HG02610 (cell line): ENCODE results near the gene KPTN.

Source experiments
- ATAC-seq: cut with Tn5 transposase; IDR thresholded peaks from one replicate; pipeline ENCODE4 v1.9.1; 2021; ENCODE audit warnings: mild to moderate bottlenecking, moderate library complexity; ENCODE audit not compliant: unreplicated experiment

KPTN gene

GRCh38 chr19:47436712-47437401 is 47.2 kb downstream of the KPTN start:
- ATAC-seq: no peak

DNA sequence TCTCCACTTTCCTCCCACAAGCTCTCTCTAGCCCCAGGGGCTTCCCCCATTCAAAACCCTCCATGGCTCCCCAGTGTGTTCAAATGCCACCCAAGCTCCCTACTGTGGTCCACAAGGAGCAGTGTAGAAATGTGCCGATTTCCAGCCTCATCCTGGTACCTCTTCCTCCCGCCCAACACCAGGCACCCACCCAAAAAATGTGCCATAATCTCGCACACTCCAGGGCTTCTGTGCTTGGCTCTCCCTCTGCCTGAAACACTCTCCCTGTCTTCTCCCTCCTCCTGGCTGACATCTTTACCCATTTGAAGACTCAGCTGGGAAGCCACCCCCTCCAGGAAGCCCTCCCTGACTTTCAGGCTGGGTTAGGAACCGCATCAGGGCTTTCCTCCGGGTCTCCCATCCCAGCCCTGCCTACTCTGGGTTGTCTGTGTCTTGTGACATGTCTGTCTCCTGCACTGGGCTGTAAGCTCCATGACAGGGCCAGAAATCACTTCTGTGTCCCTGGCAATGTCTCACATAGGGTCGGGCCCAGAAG is 48.1 kb downstream of the KPTN start:
- no peak for ATAC-seq

DNA sequence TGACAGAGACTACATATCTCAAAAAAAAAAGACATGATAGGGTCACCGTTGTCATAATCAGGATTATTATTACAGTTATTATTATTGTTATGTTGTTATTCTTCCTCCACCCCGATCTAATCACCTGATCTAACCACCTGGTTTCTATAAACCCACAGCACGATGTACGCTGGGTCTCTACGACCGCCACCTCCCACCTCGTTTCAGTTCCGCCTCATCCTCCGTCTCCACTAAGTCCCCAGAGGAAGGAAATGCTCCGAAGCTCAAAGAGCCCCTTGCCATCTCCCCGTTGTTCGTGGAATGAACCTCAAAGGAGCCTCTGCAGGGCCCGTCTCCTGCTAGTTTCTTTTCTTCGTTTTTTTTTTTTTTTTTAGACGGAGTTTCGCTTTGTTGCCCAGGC is 48.8 kb downstream of the KPTN start:
- no peak for ATAC-seq

GRCh38 chr19:47434088-47434487 is 49.9 kb downstream of the KPTN start:
- ATAC-seq: no peak

DNA sequence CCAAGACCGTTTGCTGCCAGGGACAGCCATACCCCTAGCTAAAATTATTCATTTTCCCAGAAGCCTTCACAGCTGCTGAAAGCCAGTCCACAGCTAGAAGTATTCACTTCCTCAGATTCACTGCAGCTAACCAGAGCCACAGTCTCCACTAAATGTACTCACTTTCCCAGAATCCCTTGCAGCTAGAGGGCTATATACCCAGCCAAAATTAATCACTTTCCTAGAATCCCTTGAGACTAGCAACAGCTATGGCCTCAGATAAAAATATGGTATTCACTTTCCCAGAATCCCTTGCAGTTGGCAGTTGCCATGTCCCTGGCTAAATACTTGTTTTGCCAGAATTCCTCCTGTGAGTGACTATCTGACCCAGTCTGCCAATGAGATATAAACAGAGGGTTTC is 50.9 kb downstream of the KPTN start:
- ATAC-seq: no peak

DNA sequence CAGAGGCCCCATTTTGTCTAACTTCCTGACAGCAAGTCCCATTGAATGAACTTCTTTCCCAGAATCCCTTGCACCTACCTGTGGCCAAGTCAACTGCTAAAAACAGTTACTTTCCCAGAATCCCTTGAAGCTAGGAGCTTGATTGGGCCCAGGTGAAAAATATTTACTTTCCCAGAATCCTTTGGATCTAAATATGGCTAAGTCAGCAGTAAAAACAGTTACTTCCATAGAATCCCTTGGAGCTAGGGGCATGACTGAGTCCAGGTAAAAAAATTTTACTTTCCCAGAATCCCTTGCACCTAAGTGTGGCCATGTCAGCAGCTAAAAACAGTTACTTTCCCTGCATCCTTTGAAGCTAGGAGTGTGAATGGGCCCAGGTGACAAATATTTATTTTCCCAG is 51.5 kb downstream of the KPTN start:
- no peak for ATAC-seq

DNA sequence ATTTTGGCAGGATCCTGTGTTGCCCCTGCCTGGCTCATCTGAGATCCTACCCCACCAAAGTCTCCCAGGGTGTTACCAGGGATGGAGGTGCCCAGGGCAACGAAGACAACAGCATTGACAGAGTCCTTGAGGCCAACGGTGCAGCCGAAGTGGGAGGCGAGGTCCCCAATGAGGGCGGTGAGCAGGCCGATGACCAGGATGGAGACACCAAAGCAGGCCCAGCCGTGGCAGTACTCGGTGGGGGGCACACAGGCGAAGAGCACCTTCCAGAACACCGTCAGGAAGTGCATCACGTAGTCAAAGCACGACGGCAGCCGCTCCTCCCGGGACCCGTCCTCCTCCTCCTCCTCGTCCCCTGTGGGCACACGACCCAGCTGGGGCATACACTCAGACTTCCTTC is 51.9 kb downstream of the KPTN start:
- no peak for ATAC-seq

GRCh38 chr19:47430041-47430802 is 53.8 kb downstream of the KPTN start:
- ATAC-seq: no peak

GRCh38 chr19:47429140-47429793 is 54.8 kb downstream of the KPTN start:
- no peak for ATAC-seq

- ATAC-seq: no peak
Observed at GRCh38 chr19:47428177-47428894, 55.7 kb downstream of the KPTN start.

DNA sequence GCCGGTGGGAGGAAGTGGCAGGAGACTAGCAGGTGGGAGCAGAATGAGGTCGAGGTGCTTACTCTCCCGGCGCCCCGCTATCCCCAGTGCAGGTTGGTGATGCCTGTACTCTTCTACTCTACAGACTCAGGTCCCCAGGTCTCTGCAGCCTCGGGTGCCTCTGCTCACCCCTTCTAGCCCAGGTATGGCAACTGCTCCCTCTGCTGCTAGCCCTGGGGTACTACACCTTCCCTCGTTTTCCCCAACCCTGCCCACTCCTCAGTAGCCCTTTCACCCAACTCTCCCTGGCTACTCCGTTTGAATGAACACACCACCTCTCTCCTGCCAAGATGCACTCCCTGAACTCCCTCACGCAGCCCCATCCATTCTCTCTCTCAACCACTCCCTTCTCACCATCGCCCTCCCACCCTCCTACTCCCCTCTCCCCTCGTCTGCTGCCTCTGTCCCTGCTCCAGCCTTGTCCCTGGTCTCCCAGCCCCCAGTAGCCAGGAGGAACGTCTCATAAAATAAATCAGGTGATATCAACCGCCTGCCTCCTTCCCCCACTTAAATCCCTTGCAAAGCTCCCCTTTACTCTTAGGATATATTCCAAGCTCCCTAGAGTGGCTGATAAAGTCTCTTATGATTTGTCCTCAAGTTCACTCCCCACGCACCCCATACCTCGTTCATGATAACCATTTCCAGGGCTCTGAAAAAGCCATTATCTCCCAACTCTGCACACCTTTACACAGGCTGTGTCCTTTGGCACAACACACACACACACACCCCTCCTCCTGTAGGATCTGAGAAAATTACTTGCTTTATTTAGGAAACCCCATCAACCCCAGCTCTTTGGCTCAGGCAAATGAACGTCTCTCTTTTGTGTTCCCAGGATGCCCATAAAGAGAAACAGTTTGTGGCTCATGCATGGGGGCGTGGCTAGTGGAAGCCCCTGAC is 56.5 kb downstream of the KPTN start:
- no peak for ATAC-seq
